ENCODE results near the gene SORBS1. TPM values are rescaled to one million over a fixed set of nuclear protein-coding genes. Genes with fewer than 3 reads are reported as not detected.
A peak's percentile ranks its signal among the peaks of the same experiment; 100 is the strongest.

Gene SORBS1
- total RNA-seq, 1 donor from 2014 or later: 5.1 TPM

- H3K4me3 Mint-ChIP-seq (ENCODE audit: unreplicated experiment): no peak overlapping the region
- Histone ChIP-seq H2AFZ (ENCODE audit: low read depth, low read length) (no peak overlapping the region), H3K4me1 (ENCODE audit: insufficient read depth, low read length) (no peaks in the 10 kb centered on the region), H3K36me3 (ENCODE audit: insufficient read depth, low read length) (no peaks in the 10 kb centered on the region), H3K9ac (ENCODE audit: low read length) (no peak overlapping the region), H3K4me3 (ENCODE audit: insufficient read depth, low read depth, low read length) (no peak overlapping the region), H3K27ac (ENCODE audit: low read depth, low read length) (no peak overlapping the region), H3K4me2 (ENCODE audit: low read length) (no peak overlapping the region), H4K20me1 (ENCODE audit: insufficient read depth, low read length) (no peaks in the 10 kb centered on the region), H3K79me2 (ENCODE audit: insufficient read depth, low read length) (no peaks in the 10 kb centered on the region), H3K9me3 (ENCODE audit: insufficient read depth, low read depth, low read length) (no peaks in the 10 kb centered on the region), H3K27me3 (ENCODE audit: insufficient read depth, low read length) (peaks cover 2% of the 10 kb centered on the region)
- peaks cover 12% of the 10 kb centered on the region for H3K27me3 Mint-ChIP-seq (ENCODE audit: low read depth, unreplicated experiment)
- FAIRE-seq (no peak), DNase-seq (ENCODE audit: low read depth) (no peak)
- H3K4me1 Mint-ChIP-seq (ENCODE audit: low read depth, unreplicated experiment): no peaks in the 10 kb centered on the region
- H3K36me3 Mint-ChIP-seq (ENCODE audit: low read depth, unreplicated experiment): no peaks in the 10 kb centered on the region
- H3K27ac Mint-ChIP-seq (ENCODE audit: unreplicated experiment): no peak overlapping the region
- TF ChIP-seq EZH2 (IDR thresholded peaks at IDR 0.05; ENCODE audit: insufficient read depth, low read length): no peak
- no peak for TF ChIP-seq CTCF (IDR thresholded peaks at IDR 0.05; ENCODE audit: insufficient read depth, low read depth, low read length)
- H3K9me3 Mint-ChIP-seq (ENCODE audit: unreplicated experiment): no peaks in the 10 kb centered on the region
Observed at GRCh38 chr10:95573527-95573926, 12.4 kb upstream of the SORBS1 start.

- no peaks in the 10 kb centered on the region for H3K79me2 ChIP-seq (ENCODE audit: insufficient read depth, low read length)
- H3K27me3 ChIP-seq (ENCODE audit: insufficient read depth, low read length): peaks cover 2% of the 10 kb centered on the region
- peak overlapping the region; percentile 27 for H3K4me2 ChIP-seq (ENCODE audit: low read length)
- no peaks in the 10 kb centered on the region for H3K4me1 ChIP-seq (ENCODE audit: insufficient read depth, low read length)
- H3K36me3 ChIP-seq (ENCODE audit: insufficient read depth, low read length): no peaks in the 10 kb centered on the region
- DNase-seq (ENCODE audit: low read depth) (no peak), FAIRE-seq (no peak)
- H3K4me3 ChIP-seq (ENCODE audit: insufficient read depth, low read depth, low read length): no peak overlapping the region
- TF ChIP-seq EZH2 (IDR thresholded peaks at IDR 0.05; ENCODE audit: insufficient read depth, low read length) (no peak), CTCF (IDR thresholded peaks at IDR 0.05; ENCODE audit: insufficient read depth, low read depth, low read length) (no peak)
- H3K27ac ChIP-seq (ENCODE audit: low read depth, low read length): no peak overlapping the region
- Mint-ChIP-seq H3K4me1 (ENCODE audit: low read depth, unreplicated experiment) (peaks cover 1% of the 10 kb centered on the region), H3K27ac (ENCODE audit: unreplicated experiment) (no peak overlapping the region), H3K27me3 (ENCODE audit: low read depth, unreplicated experiment) (peaks cover 14% of the 10 kb centered on the region), H3K9me3 (ENCODE audit: unreplicated experiment) (no peaks in the 10 kb centered on the region), H3K36me3 (ENCODE audit: low read depth, unreplicated experiment) (no peaks in the 10 kb centered on the region), H3K4me3 (ENCODE audit: unreplicated experiment) (no peak overlapping the region)
- peak overlapping the region; percentile 40 for H2AFZ ChIP-seq (ENCODE audit: low read depth, low read length)
- no peaks in the 10 kb centered on the region for H3K9me3 ChIP-seq (ENCODE audit: insufficient read depth, low read depth, low read length)
- no peak overlapping the region for H3K9ac ChIP-seq (ENCODE audit: low read length)
- H4K20me1 ChIP-seq (ENCODE audit: insufficient read depth, low read length): no peaks in the 10 kb centered on the region
Observed at GRCh38 chr10:95572131-95572820, 11.1 kb upstream of the SORBS1 start.

- no peaks in the 10 kb centered on the region for H3K9me3 Mint-ChIP-seq (ENCODE audit: unreplicated experiment)
- no peak overlapping the region for H3K9ac ChIP-seq (ENCODE audit: low read length)
- H3K4me1 ChIP-seq (ENCODE audit: insufficient read depth, low read length): no peaks in the 10 kb centered on the region
- no peak for TF ChIP-seq EZH2 (IDR thresholded peaks at IDR 0.05; ENCODE audit: insufficient read depth, low read length)
- no peak for TF ChIP-seq CTCF (IDR thresholded peaks at IDR 0.05; ENCODE audit: insufficient read depth, low read depth, low read length)
- no peak overlapping the region for H2AFZ ChIP-seq (ENCODE audit: low read depth, low read length)
- no peak overlapping the region for H3K27ac ChIP-seq (ENCODE audit: low read depth, low read length)
- H3K4me2 ChIP-seq (ENCODE audit: low read length): no peak overlapping the region
- no peak for DNase-seq (ENCODE audit: low read depth)
- no peaks in the 10 kb centered on the region for H3K36me3 ChIP-seq (ENCODE audit: insufficient read depth, low read length)
- no peaks in the 10 kb centered on the region for H3K36me3 Mint-ChIP-seq (ENCODE audit: low read depth, unreplicated experiment)
- H3K27ac Mint-ChIP-seq (ENCODE audit: unreplicated experiment): no peak overlapping the region
- H4K20me1 ChIP-seq (ENCODE audit: insufficient read depth, low read length): no peaks in the 10 kb centered on the region
- H3K27me3 Mint-ChIP-seq (ENCODE audit: low read depth, unreplicated experiment): peaks cover 14% of the 10 kb centered on the region
- peaks cover 2% of the 10 kb centered on the region for H3K27me3 ChIP-seq (ENCODE audit: insufficient read depth, low read length)
- H3K4me1 Mint-ChIP-seq (ENCODE audit: low read depth, unreplicated experiment): peaks cover 1% of the 10 kb centered on the region
- no peaks in the 10 kb centered on the region for H3K79me2 ChIP-seq (ENCODE audit: insufficient read depth, low read length)
- FAIRE-seq: no peak
- H3K9me3 ChIP-seq (ENCODE audit: insufficient read depth, low read depth, low read length): no peaks in the 10 kb centered on the region
- no peak overlapping the region for H3K4me3 ChIP-seq (ENCODE audit: insufficient read depth, low read depth, low read length)
- no peak overlapping the region for H3K4me3 Mint-ChIP-seq (ENCODE audit: unreplicated experiment)
Observed at GRCh38 chr10:95571390-95571789, 10.2 kb upstream of the SORBS1 start.

Measured in astrocyte (in vitro differentiated cells and primary cell).